DMS53 treated with DMSO at 0.1 percent for 48 hours (cell line): ENCODE results near the gene SUMF2.
"Not testable (repeated sequence)": the region's sequence is repeated elsewhere in the genome, so short reads cannot be mapped to it uniquely, and the experiment has no call there.

Experiments
- DNase-seq: peaks from one replicate; lab custom pipeline; 2025; ENCODE audit not compliant: unreplicated experiment; lab: John Stamatoyannopoulos, UW

The SUMF2 gene

GRCh38 chr7:56106108-56107073 lies 42.3 kb downstream of the SUMF2 start, which contains the start of gene CHCHD2:
TSS of gene CHCHD2 (minus strand) at chr7:56106476. CDS start at chr7:56106413, 63 bp downstream.
- peak; percentile 98 for DNase-seq

- no peak for DNase-seq
Measured at GRCh38 chr7:56107954-56108258, 43.8 kb downstream of the SUMF2 start.

- peak; percentile 21 for DNase-seq
Measured at GRCh38 chr7:56110611-56111010, 46.5 kb downstream of the SUMF2 start.

GRCh38 chr7:56112244-56112643 lies 48.2 kb downstream of the SUMF2 start:
- not testable (repeated sequence) for DNase-seq

GRCh38 chr7:56115852-56116538 lies 51.9 kb downstream of the SUMF2 start, which contains the start of gene NUPR2:
TSS of gene NUPR2 (minus strand) at chr7:56116417. CDS start at chr7:56116314, 103 bp downstream.
- DNase-seq = peak; percentile 52

GRCh38 chr7:56121440-56121839 lies 57.4 kb downstream of the SUMF2 start:
- DNase-seq = no peak

- DNase-seq = no peak
Measured at GRCh38 chr7:56124981-56125380, 60.9 kb downstream of the SUMF2 start.

GRCh38 chr7:56125831-56126230 lies 61.7 kb downstream of the SUMF2 start:
- no peak for DNase-seq

GRCh38 chr7:56127241-56127975 lies 63.3 kb downstream of the SUMF2 start:
- no peak for DNase-seq
